Islet precursor cell (in vitro differentiated cells): ENCODE results near the gene EXOC6.
A peak's percentile ranks its signal among the peaks of the same experiment; 100 is the strongest.

Source experiments
- DNase-seq: peaks from one replicate; pipeline ENCODE4 v3.0.0-alpha.2; 2018

Gene EXOC6

GRCh38 chr10:93030409-93030808 lies 182.1 kb downstream of the EXOC6 start:
- no peak for DNase-seq

- DNase-seq, result no peak
Observed at GRCh38 chr10:93032105-93032808, 183.9 kb downstream of the EXOC6 start.

- DNase-seq, result no peak
Observed at GRCh38 chr10:93032809-93033137, 184.5 kb downstream of the EXOC6 start.

- DNase-seq, result no peak
Observed at GRCh38 chr10:93034426-93034825, 186.1 kb downstream of the EXOC6 start.

- DNase-seq, result no peak
Observed at GRCh38 chr10:93039110-93039509, 190.8 kb downstream of the EXOC6 start.

GRCh38 chr10:93039721-93040120 lies 191.4 kb downstream of the EXOC6 start:
- DNase-seq, result no peak

- no peak for DNase-seq
Observed at GRCh38 chr10:93054486-93054885, 206.2 kb downstream of the EXOC6 start.

- DNase-seq, result no peak
Observed at GRCh38 chr10:93058139-93058538, 209.8 kb downstream of the EXOC6 start.

- no peak for DNase-seq
Observed at GRCh38 chr10:93059975-93060886, 211.9 kb downstream of the EXOC6 start, which contains the start of gene CYP26C1. TSS of gene CYP26C1 (plus strand) at chr10:93060798. CDS start at chr10:93061264, 466 bp downstream.

- no peak for DNase-seq
Observed at GRCh38 chr10:93060887-93061593, 212.7 kb downstream of the EXOC6 start.

GRCh38 chr10:93061594-93062513 lies 213.5 kb downstream of the EXOC6 start:
- DNase-seq, result no peak

- DNase-seq, result peak; percentile 75
Observed at GRCh38 chr10:93062514-93063143, 214.3 kb downstream of the EXOC6 start.

- no peak for DNase-seq
Observed at GRCh38 chr10:93063144-93063976, 215.0 kb downstream of the EXOC6 start.

- DNase-seq, result no peak
Observed at GRCh38 chr10:93063977-93064660, 215.8 kb downstream of the EXOC6 start.

GRCh38 chr10:93064874-93065660 lies 216.7 kb downstream of the EXOC6 start:
- no peak for DNase-seq

- peak; percentile 66 for DNase-seq
Observed at GRCh38 chr10:93065675-93066543, 217.6 kb downstream of the EXOC6 start.

GRCh38 chr10:93066544-93066913 lies 218.2 kb downstream of the EXOC6 start:
- DNase-seq, result no peak
